ENCODE measurements around the gene SMYD3.

DNA sequence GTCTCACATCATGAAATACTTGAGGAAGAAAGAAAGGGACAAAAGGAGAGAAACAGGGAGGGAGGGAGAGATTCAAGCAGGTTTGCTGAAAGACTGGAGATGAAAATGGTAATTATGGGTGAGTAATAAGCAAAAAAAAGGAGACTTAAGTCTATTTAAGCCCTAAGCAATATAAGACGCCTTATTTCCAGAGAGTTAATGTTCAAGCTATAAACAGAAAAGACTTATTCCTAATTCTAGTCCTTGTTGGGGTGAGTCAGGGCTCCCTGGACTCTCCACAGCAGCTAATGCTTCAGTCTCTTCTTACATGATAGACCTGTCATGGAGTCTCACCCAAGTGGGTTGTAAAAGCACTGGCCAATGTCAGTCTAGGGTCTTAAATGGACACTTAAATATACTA, 619.2 kb downstream of the SMYD3 start:
- TF ChIP-seq EZH2 (IDR thresholded peaks at IDR 0.05; ENCODE audit: borderline replicate concordance, low read depth, low read length, severe bottlenecking) = no peak
- TF ChIP-seq, protein P1, sequence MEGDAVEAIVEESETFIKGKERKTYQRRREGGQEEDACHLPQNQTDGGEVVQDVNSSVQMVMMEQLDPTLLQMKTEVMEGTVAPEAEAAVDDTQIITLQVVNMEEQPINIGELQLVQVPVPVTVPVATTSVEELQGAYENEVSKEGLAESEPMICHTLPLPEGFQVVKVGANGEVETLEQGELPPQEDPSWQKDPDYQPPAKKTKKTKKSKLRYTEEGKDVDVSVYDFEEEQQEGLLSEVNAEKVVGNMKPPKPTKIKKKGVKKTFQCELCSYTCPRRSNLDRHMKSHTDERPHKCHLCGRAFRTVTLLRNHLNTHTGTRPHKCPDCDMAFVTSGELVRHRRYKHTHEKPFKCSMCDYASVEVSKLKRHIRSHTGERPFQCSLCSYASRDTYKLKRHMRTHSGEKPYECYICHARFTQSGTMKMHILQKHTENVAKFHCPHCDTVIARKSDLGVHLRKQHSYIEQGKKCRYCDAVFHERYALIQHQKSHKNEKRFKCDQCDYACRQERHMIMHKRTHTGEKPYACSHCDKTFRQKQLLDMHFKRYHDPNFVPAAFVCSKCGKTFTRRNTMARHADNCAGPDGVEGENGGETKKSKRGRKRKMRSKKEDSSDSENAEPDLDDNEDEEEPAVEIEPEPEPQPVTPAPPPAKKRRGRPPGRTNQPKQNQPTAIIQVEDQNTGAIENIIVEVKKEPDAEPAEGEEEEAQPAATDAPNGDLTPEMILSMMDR (IDR thresholded peaks at IDR 0.05; ENCODE audit: borderline replicate concordance, extremely low read depth, low read length, poor library complexity, severe bottlenecking) = no peak

All from DND-41 (cell line).